Natural killer cell (primary cell): Measurements from ENCODE around the gene GNAO1. TPM values are rescaled to one million over a fixed set of nuclear protein-coding genes. Genes with fewer than 3 reads are reported as not detected.
A peak's percentile ranks its signal among the peaks of the same experiment; 100 is the strongest.

Experiments used
- ATAC-seq, 3 donors: fragments of 150-1000 bp in 2 of 3; fragments of 200-7000 bp in 1 of 3; cut with Tn5 transposase; 1 replicate in 1 of 3; 2 replicates in 2 of 3; pipeline ENCODE4 v1.10.0; 2021; ENCODE audit warnings: mild to moderate bottlenecking in 2 of 3, moderate library complexity in 2 of 3
- DNase-seq, 2 donors: peaks; one replicate each; pipeline versions ENCODE4 v3.0.0 to v3.0.0-alpha.2; 2013 to 2021; ENCODE audit warnings: mixed read lengths in 1 of 2
- H3K27ac ChIP-seq: one replicate; pipeline ENCODE4 v1.5.1; 2013; ENCODE audit warnings: mild to moderate bottlenecking, low read length
- H3K27me3 ChIP-seq: one replicate; pipeline ENCODE4 v1.6.1; 2013; ENCODE audit warnings: low read length; ENCODE audit not compliant: control insufficient read depth, insufficient read depth
- H3K36me3 ChIP-seq: one replicate; pipeline ENCODE4 v1.6.1; 2013; ENCODE audit warnings: low read length; ENCODE audit not compliant: control insufficient read depth, insufficient read depth
- H3K4me1 ChIP-seq: one replicate; pipeline ENCODE4 v1.6.1; 2013; ENCODE audit warnings: low read length; ENCODE audit not compliant: control insufficient read depth, insufficient read depth
- H3K4me3 ChIP-seq: one replicate; pipeline ENCODE4 v1.5.1; 2013; ENCODE audit warnings: low read length
- H3K9me3 ChIP-seq: one replicate; pipeline ENCODE4 v1.6.1; 2013; ENCODE audit warnings: low read length; ENCODE audit not compliant: control insufficient read depth, insufficient read depth
- H3K27ac Mint-ChIP-seq, 2 donors: one replicate each; pipeline ENCODE4 v1.8.0; 2022; ENCODE audit warnings: mild to moderate bottlenecking in 2 of 2, mixed read lengths in 2 of 2, moderate library complexity in 1 of 2
- H3K27me3 Mint-ChIP-seq, 2 donors: one replicate each; pipeline ENCODE4 v1.8.0; 2022; ENCODE audit warnings: low read depth in 2 of 2, mixed read lengths in 2 of 2
- H3K36me3 Mint-ChIP-seq: one replicate; pipeline ENCODE4 v1.8.0; 2022; ENCODE audit warnings: mixed read lengths
- H3K4me1 Mint-ChIP-seq, 2 donors: one replicate each; pipeline ENCODE4 v1.8.0; 2022; ENCODE audit warnings: mixed read lengths in 2 of 2
- H3K4me3 Mint-ChIP-seq: one replicate; pipeline ENCODE4 v1.8.0; 2022; ENCODE audit warnings: mild to moderate bottlenecking, moderate library complexity, mixed read lengths
- H3K9me3 Mint-ChIP-seq, 2 donors: one replicate each; pipeline ENCODE4 v1.8.0; 2022; ENCODE audit warnings: mixed read lengths in 2 of 2
- CTCF ChIP-seq: fragments of 200-600 bp; IDR thresholded peaks from one replicate; pipeline ENCODE4 v1.8.0; 2022; ENCODE audit warnings: antibody characterized with exemption
- WGBS: methylation state at CpG from one replicate; pipeline ENCODE4 v1.1.7; 2013; ENCODE audit warnings: missing lambda C conversion rate; ENCODE audit not compliant: insufficient coverage; 5-methylcytosine and 5-hydroxymethylcytosine counted together
- intact Hi-C: fragments of 100-400 bp; cut with micrococcal nuclease; formaldehyde crosslinking; loops from one replicate; pipeline ENCODE4 v1.14.2; 2022
- total RNA-seq, 4 donors: library from RNA; stranded (reverse); fragments of 120-200 nt in 1 of 4; gene quantifications; one replicate each; pipeline versions ENCODE4 v1.2.3 to v1.2.4, GENCODE V29; 2013 to 2022

Gene GNAO1
- total RNA-seq, 3 donors from 2014 or later (not counting 1 experiment from before 2014, with no cell fraction given), result 0.45 to 4.6 (median 1.1) TPM

- Mint-ChIP-seq H3K36me3 (no peaks in the 10 kb centered on the region), H3K27me3 (no peaks in the 10 kb centered on the region), H3K27ac (peak overlapping the region; percentile 83 to 85), H3K4me3 (no peak overlapping the region), H3K9me3 (no peaks in the 10 kb centered on the region), H3K4me1 (peaks cover 35 to 36% of the 10 kb centered on the region in 2 donors)
- H3K4me1 ChIP-seq, result peaks cover 40% of the 10 kb centered on the region
- DNase-seq (no peak), ATAC-seq (no peak)
- H3K27ac ChIP-seq, result peak overlapping the region; percentile 73
- no peak for TF ChIP-seq CTCF
- no peak overlapping the region for H3K4me3 ChIP-seq
- H3K36me3 ChIP-seq, result no peaks in the 10 kb centered on the region
- intact Hi-C loops, result no loop called here
- no peaks in the 10 kb centered on the region for H3K9me3 ChIP-seq
- WGBS, result 75% methylated on average over 11 of the region's 11 CpGs
- H3K27me3 ChIP-seq, result no peaks in the 10 kb centered on the region
Observed at GRCh38 chr16:56263711-56264608, 72.7 kb downstream of the GNAO1 start.

- Mint-ChIP-seq H3K27me3 (peaks cover 0 to 3% of the 10 kb centered on the region in 2 donors), H3K4me3 (no peak overlapping the region), H3K9me3 (no peaks in the 10 kb centered on the region), H3K27ac (no peak overlapping the region), H3K4me1 (peaks cover 35 to 36% of the 10 kb centered on the region in 2 donors), H3K36me3 (no peaks in the 10 kb centered on the region)
- H3K4me1 ChIP-seq, result peaks cover 40% of the 10 kb centered on the region
- no peaks in the 10 kb centered on the region for H3K36me3 ChIP-seq
- no peak overlapping the region for H3K27ac ChIP-seq
- 100% methylated on average over 1 of the region's 2 CpGs for WGBS
- no peak for DNase-seq
- H3K27me3 ChIP-seq, result no peaks in the 10 kb centered on the region
- TF ChIP-seq CTCF, result no peak
- H3K4me3 ChIP-seq, result no peak overlapping the region
- no peaks in the 10 kb centered on the region for H3K9me3 ChIP-seq
- intact Hi-C loops, result no loop called here
- ATAC-seq, result no peak
Observed at GRCh38 chr16:56264609-56264972, 73.3 kb downstream of the GNAO1 start.

GRCh38 chr16:56265184-56265583, 73.9 kb downstream of the GNAO1 start:
- WGBS, result 98% methylated on average over 4 of the region's 4 CpGs
- H3K27me3 ChIP-seq, result no peaks in the 10 kb centered on the region
- Mint-ChIP-seq H3K4me1 (peaks cover 35 to 36% of the 10 kb centered on the region in 2 donors), H3K4me3 (no peak overlapping the region), H3K36me3 (no peaks in the 10 kb centered on the region), H3K9me3 (no peaks in the 10 kb centered on the region), H3K27ac (no peak overlapping the region), H3K27me3 (peaks cover 0 to 3% of the 10 kb centered on the region in 2 donors)
- H3K4me1 ChIP-seq, result peaks cover 40% of the 10 kb centered on the region
- no peak overlapping the region for H3K4me3 ChIP-seq
- intact Hi-C loops, result no loop called here
- H3K27ac ChIP-seq, result no peak overlapping the region
- no peaks in the 10 kb centered on the region for H3K36me3 ChIP-seq
- ATAC-seq (no peak), DNase-seq (no peak)
- H3K9me3 ChIP-seq, result no peaks in the 10 kb centered on the region
- TF ChIP-seq CTCF, result no peak
